ENCODE measurements around the gene CLCN6. TPM values are rescaled to one million over a fixed set of nuclear protein-coding genes. Genes with fewer than 3 reads are reported as not detected.

Gene CLCN6
- total RNA-seq, 1 experiment from 2014 or later, result 13.7 TPM

DNA sequence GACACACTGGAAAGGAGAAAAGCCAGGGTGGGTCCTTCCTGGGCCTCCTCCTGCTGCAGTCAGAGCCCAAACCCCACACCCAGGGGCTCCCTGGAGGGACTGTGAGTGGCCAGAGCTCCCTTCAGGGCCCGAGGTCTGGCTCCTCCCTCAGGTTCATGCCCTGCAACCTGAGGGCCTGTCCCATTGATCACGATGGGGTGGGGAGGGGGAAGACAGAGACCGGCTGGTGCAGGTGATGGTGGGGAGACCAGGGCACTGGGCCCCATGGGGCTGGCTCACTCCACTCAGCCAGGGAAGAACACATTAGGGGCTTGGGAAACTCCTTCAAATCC lies 82.9 kb downstream of the CLCN6 start:
- RAD21 ChIA-PET (ENCODE audit: low non-redundant PET in 1 of 2, low total read pairs in 2 of 2, uncharacterized antibody in 2 of 2, unreplicated experiment in 2 of 2), result no interaction called here
- Histone ChIP-seq H2AFZ (ENCODE audit: low read depth, low read length, poor library complexity, severe bottlenecking) (no peak overlapping the region), H3K4me2 (ENCODE audit: low read length) (no peak overlapping the region), H3K9ac (ENCODE audit: low read length) (no peak overlapping the region), H3K79me2 (ENCODE audit: insufficient read depth, low read length) (no peaks in the 10 kb centered on the region), H3K9me3 (ENCODE audit: control insufficient read depth in 1 of 2, insufficient read depth in 1 of 2, low read depth in 1 of 2, low read length in 2 of 2) (no peaks in the 10 kb centered on the region), H3K27ac (ENCODE audit: low read depth, low read length) (no peak overlapping the region), H3K9me2 (ENCODE audit: insufficient read depth) (no peaks in the 10 kb centered on the region), H3K4me1 (ENCODE audit: control insufficient read depth in 1 of 2, insufficient read depth in 2 of 2, low read length in 2 of 2) (no peaks in the 10 kb centered on the region; a peak in 1 of 4 replicates), H4K20me1 (ENCODE audit: insufficient read depth) (no peaks in the 10 kb centered on the region), H3K27me3 (ENCODE audit: insufficient read depth, low read length) (no peaks in the 10 kb centered on the region), H3K4me3 (replicated peaks in 1 of 2; ENCODE audit: low read depth in 1 of 2, low read length in 2 of 2) (no peak overlapping the region), H3K36me3 (ENCODE audit: control insufficient read depth in 1 of 2, insufficient read depth in 2 of 2, low read length in 2 of 2) (no peaks in the 10 kb centered on the region)
- BruUV-seq (replicated peaks), result no TSS peak
- CTCF ChIA-PET, result no interaction called here
- no peak for ATAC-seq
- TF ChIP-seq, protein P1, sequence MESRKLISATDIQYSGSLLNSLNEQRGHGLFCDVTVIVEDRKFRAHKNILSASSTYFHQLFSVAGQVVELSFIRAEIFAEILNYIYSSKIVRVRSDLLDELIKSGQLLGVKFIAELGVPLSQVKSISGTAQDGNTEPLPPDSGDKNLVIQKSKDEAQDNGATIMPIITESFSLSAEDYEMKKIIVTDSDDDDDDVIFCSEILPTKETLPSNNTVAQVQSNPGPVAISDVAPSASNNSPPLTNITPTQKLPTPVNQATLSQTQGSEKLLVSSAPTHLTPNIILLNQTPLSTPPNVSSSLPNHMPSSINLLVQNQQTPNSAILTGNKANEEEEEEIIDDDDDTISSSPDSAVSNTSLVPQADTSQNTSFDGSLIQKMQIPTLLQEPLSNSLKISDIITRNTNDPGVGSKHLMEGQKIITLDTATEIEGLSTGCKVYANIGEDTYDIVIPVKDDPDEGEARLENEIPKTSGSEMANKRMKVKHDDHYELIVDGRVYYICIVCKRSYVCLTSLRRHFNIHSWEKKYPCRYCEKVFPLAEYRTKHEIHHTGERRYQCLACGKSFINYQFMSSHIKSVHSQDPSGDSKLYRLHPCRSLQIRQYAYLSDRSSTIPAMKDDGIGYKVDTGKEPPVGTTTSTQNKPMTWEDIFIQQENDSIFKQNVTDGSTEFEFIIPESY (IDR thresholded peaks at IDR 0.05; ENCODE audit: extremely low read depth, insufficient replicate concordance, low read length), result no peak
- intact Hi-C loops (cut with micrococcal nuclease), result no loop called here
- POLR2A ChIA-PET, result interaction anchor here (1.7 kb wide), 1 partner anchor 21 kb away, joined by 7 read pairs; no protein-coding TSS in a partner anchor
- no peak for DNase-seq (ENCODE audit: low read depth, low spot score)

DNA sequence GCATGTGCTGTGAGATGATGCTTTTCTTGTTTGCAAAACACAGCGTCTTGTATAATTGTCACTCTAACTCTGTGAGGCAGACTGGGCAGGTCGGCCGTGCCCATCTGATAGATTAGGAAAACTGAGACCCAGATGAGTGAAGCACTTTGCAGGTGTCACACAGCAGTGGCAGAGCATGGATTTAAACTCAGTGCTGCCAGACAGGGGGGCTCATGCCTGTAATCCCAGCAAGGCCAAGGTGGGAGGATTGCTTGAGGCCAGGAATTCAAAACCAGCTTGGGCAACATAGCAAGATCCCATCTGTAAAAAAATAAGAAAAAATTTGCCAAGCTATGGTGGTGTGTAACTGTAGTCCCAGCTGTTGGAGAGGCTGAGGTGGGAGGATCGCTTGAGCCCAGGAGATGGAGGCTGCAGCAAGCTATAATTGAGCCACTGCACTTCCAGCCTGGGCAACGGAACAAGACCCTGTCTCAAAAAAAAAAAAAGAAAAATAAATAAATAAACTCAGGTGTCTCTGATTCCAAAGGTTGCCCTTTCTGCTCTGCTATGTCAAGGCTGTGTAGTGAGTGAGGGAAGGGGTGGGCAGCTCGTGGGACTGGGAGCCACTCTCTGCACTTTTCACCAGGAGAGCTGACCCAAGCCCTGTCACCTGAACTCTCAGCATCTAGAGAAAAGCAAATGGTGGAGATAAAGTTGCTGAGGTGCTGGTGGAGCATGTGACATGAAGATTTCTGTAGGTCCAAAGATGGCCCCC lies 85.6 kb downstream of the CLCN6 start:
- DNase-seq (ENCODE audit: low read depth, low spot score), result no peak
- H3K9me3 ChIP-seq (ENCODE audit: control insufficient read depth in 1 of 2, insufficient read depth in 1 of 2, low read depth in 1 of 2, low read length in 2 of 2), result no peaks in the 10 kb centered on the region
- no peak for ATAC-seq
- no peaks in the 10 kb centered on the region for H3K36me3 ChIP-seq (ENCODE audit: control insufficient read depth in 1 of 2, insufficient read depth in 2 of 2, low read length in 2 of 2)
- H3K9me2 ChIP-seq (ENCODE audit: insufficient read depth), result no peaks in the 10 kb centered on the region
- TF ChIP-seq CBX3 (IDR thresholded peaks at IDR 0.05; ENCODE audit: low read depth) (no peak), SRF (IDR thresholded peaks at IDR 0.05; ENCODE audit: low read depth) (no peak), YY1 (IDR thresholded peaks at IDR 0.05; ENCODE audit: extremely low read depth, insufficient replicate concordance, low read depth, low read length) (no peak), RAD21 (IDR thresholded peaks at IDR 0.05; ENCODE audit: low read depth) (no peak), ZFX (IDR thresholded peaks at IDR 0.05) (no peak), CEBPB (IDR thresholded peaks at IDR 0.05; ENCODE audit: low read depth) (no peak)
- intact Hi-C loops (cut with micrococcal nuclease), result loop anchor here (5.0 kb wide), 1 partner anchor 854 kb away; no protein-coding TSS in a partner anchor
- H3K4me1 ChIP-seq (ENCODE audit: control insufficient read depth in 1 of 2, insufficient read depth in 2 of 2, low read length in 2 of 2), result peaks cover 0 to 3% of the 10 kb centered on the region in 2 experiments
- no peak overlapping the region for H3K27ac ChIP-seq (ENCODE audit: low read depth, low read length)
- POLR2A ChIA-PET, result interaction anchor here (0.9 to 1.2 kb wide), 2 partner anchors 16 to 18 kb away, joined by 3 to 4 read pairs; no protein-coding TSS in a partner anchor
- no peaks in the 10 kb centered on the region for H4K20me1 ChIP-seq (ENCODE audit: insufficient read depth)
- RAD21 ChIA-PET (ENCODE audit: low non-redundant PET in 1 of 2, low total read pairs in 2 of 2, uncharacterized antibody in 2 of 2, unreplicated experiment in 2 of 2), result interaction anchor here in 1 of 2 experiments (0.7 kb wide), 1 partner anchor 848 kb away, joined by 3 read pairs; no protein-coding TSS in a partner anchor
- H2AFZ ChIP-seq (ENCODE audit: low read depth, low read length, poor library complexity, severe bottlenecking), result no peak overlapping the region
- no peak overlapping the region for H3K4me2 ChIP-seq (ENCODE audit: low read length)
- no peak overlapping the region for H3K9ac ChIP-seq (ENCODE audit: low read length)
- CTCF ChIA-PET, result interaction anchor here (0.7 to 1.8 kb wide), 5 partner anchors 11 to 76 kb away, joined by 3 to 6 read pairs (median 5); no protein-coding TSS in a partner anchor
- no TSS peak for BruUV-seq (replicated peaks)
- H3K27me3 ChIP-seq (ENCODE audit: insufficient read depth, low read length), result no peaks in the 10 kb centered on the region
- H3K4me3 ChIP-seq (replicated peaks in 1 of 2; ENCODE audit: low read depth in 1 of 2, low read length in 2 of 2), result no peak overlapping the region
- no peaks in the 10 kb centered on the region for H3K79me2 ChIP-seq (ENCODE audit: insufficient read depth, low read length)

Other genes starting within 250 kb of the CLCN6 start
- gene FBXO2, start 151.8 kb upstream of the CLCN6 start, total RNA-seq (2021; ENCODE audit: unreplicated experiment), result 81.1 TPM
- gene FBXO44, start 151.3 kb upstream of the CLCN6 start, total RNA-seq (2021; ENCODE audit: unreplicated experiment), result 60.9 TPM
- gene FBXO6, start 142.0 kb upstream of the CLCN6 start, total RNA-seq (2021; ENCODE audit: unreplicated experiment), result 22.8 TPM
- 93.8 TPM for gene MAD2L2, start 125.0 kb upstream of the CLCN6 start, total RNA-seq (2021; ENCODE audit: unreplicated experiment)
- gene DRAXIN, start 114.5 kb upstream of the CLCN6 start, total RNA-seq (2021; ENCODE audit: unreplicated experiment), result 0.47 TPM
- 49.0 TPM for gene AGTRAP, start 70.1 kb upstream of the CLCN6 start, total RNA-seq (2021; ENCODE audit: unreplicated experiment)
- gene C1orf167, start 44.0 kb upstream of the CLCN6 start, total RNA-seq (2021; ENCODE audit: unreplicated experiment), result 0.12 TPM
- 20.9 TPM for gene MTHFR, start 227 bp upstream of the CLCN6 start, total RNA-seq (2021; ENCODE audit: unreplicated experiment)
- gene NPPA, start 41.6 kb downstream of the CLCN6 start, total RNA-seq (2021; ENCODE audit: unreplicated experiment), result not detected
- not detected for gene NPPB, start 52.8 kb downstream of the CLCN6 start, total RNA-seq (2021; ENCODE audit: unreplicated experiment)
- gene KIAA2013, start 120.2 kb downstream of the CLCN6 start, total RNA-seq (2021; ENCODE audit: unreplicated experiment), result 61.9 TPM
- gene PLOD1, start 128.5 kb downstream of the CLCN6 start, total RNA-seq (2021; ENCODE audit: unreplicated experiment), result 175 TPM
- 83.0 TPM for gene MFN2, start 174.3 kb downstream of the CLCN6 start, total RNA-seq (2021; ENCODE audit: unreplicated experiment)
- 39.6 TPM for gene MIIP, start 213.3 kb downstream of the CLCN6 start, total RNA-seq (2021; ENCODE audit: unreplicated experiment)

Data from HCT116 (cell line).